NCI-H146 treated with DMSO at 0.1 percent for 48 hours (cell line): ENCODE data around the gene UBE4B.
"Not testable (repeated sequence)": the region's sequence is repeated elsewhere in the genome, so short reads cannot be mapped to it uniquely, and the experiment has no call there.

Source experiments
- DNase-seq: peaks from one replicate; lab custom pipeline; 2025; ENCODE audit not compliant: unreplicated experiment; lab: John Stamatoyannopoulos, UW

The UBE4B gene

DNA sequence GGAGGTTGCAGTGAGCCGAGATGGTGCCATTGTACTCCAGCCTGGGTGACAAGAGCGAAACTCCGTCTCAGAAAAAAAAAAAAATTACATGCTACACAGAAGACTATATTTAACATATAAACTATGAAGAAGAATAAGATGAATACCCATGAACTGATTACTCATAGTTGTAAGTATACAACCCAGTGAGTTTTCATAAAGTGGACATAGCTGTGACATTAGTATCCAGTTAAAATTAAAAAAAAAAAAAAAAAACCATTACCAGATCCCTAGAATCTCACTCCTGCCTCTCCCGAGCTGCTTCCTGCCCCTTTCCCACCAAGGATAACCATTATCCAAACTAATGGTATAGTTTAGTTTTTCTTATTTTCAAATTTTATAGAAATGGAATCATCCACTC is 37.4 kb downstream of the UBE4B start:
- no peak for DNase-seq

DNA sequence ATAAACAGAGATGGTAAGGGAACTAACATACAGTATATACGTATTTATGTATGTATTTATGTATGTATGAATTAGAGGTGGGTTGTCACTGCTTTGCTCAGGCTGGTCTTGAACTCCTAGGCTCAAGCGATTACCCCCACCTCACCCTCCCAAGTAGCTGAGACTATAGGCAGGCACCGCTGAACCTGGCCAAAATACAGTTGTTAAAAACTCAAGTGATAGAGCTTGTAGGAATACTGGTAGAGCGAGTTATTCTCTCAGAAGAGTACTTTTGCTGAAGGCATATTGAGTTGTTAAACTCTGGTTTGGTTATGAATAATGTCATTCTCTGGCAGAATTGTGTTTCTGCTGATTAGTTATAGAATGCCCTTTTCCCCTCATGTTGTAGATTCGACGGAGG is 38.9 kb downstream of the UBE4B start:
- DNase-seq = no peak

- DNase-seq = not testable (repeated sequence)
Measured at GRCh38 chr1:10073371-10073770, 40.6 kb downstream of the UBE4B start.

GRCh38 chr1:10074059-10074851 is 41.5 kb downstream of the UBE4B start:
- no peak for DNase-seq

GRCh38 chr1:10074852-10075730 is 42.3 kb downstream of the UBE4B start:
- no peak for DNase-seq

DNA sequence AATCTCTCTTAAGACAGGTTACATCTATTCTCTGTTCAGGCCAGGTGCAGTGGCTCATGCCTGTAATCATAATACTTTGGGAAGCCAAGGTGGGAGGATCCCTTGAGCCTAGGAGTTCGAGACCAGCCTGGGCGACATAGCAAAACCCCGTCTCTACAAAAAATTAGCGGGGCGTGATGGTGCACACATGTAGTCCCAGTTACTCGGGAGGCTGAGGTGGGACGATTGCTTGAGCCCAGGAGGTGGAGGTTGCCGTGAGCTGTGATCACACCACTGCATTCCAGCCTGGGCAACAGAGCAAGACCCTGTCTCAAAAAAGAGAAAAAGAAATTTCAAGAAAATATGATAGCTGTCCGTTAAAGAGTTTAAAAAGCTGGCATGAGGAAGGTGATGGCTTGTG is 43.0 kb downstream of the UBE4B start:
- no peak for DNase-seq

DNA sequence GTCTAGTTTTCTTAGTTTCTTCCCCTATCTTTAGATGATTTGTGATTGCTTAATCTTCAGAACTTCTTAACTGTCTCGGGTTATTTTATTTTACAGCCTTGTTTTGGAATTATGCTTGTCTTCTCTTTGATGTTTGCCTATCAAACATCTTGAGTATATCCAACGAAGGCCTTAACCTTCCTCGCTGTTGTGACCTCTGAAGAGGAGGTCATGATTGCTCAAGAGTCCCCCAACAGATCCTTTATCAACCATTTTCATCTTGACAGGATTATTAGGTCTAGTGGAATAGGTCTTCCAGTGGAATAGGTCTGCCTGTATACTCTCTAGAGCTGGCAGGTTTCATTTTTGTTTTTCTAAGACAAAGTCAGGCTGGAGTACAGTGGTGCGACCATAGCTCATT is 45.7 kb downstream of the UBE4B start:
- DNase-seq = no peak

- DNase-seq = no peak
Measured at GRCh38 chr1:10080523-10080922, 47.8 kb downstream of the UBE4B start.

GRCh38 chr1:10082785-10083479 is 50.2 kb downstream of the UBE4B start:
- DNase-seq = no peak

DNA sequence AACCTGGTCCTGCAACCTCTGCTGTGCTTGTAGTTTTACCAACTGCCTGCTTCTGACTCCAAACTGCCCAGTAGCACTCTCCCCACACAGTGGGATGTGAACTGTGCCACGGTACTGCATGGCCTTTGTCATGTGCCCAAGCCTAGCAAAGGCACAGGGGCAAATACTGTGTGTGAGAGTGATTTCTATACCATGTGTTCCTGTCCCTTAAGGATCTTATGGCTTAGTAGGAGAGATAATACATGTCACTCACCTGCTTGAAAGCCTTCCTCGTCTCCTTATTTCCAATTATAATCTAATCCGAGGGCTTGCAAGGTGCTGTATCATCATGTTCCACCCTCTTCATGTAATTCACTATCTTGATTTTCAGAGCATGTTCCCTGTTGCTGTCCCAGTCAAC is 51.3 kb downstream of the UBE4B start:
- no peak for DNase-seq

DNA sequence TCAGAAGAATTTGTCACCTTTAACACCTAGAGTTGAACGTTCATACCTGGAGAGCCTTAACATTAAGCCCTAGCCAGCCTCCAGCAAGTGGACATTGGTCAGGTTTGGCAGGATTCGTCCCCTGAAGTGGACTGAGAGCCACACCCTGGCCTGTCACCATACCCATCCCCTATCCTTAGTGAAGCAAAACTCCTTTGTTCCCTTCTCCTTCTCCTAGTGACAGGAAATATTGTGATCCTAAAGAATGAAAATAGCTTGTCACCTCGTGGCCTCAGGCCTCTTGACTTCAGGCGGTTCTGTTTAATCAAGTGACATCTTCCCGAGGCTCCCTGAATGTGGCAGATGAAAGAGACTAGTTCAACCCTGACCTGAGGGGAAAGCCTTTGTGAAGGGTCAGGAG is 52.3 kb downstream of the UBE4B start:
- no peak for DNase-seq

GRCh38 chr1:10087210-10087609 is 54.5 kb downstream of the UBE4B start:
- DNase-seq = no peak

GRCh38 chr1:10101929-10102328 is 69.2 kb downstream of the UBE4B start:
- no peak for DNase-seq

- no peak for DNase-seq
Measured at GRCh38 chr1:10103193-10103592, 70.4 kb downstream of the UBE4B start.

- DNase-seq = no peak
Measured at GRCh38 chr1:10104834-10105233, 72.1 kb downstream of the UBE4B start.

- no peak for DNase-seq
Measured at GRCh38 chr1:10105484-10105883, 72.7 kb downstream of the UBE4B start.

GRCh38 chr1:10106241-10106640 is 73.5 kb downstream of the UBE4B start:
- no peak for DNase-seq

- no peak for DNase-seq
Measured at GRCh38 chr1:10106756-10107475, 74.2 kb downstream of the UBE4B start.

GRCh38 chr1:10107476-10107847 is 74.7 kb downstream of the UBE4B start:
- DNase-seq = not testable (repeated sequence)

- DNase-seq = no peak
Measured at GRCh38 chr1:10108134-10108663, 75.4 kb downstream of the UBE4B start.
